HG03469 (cell line): Measurements from ENCODE around the gene FOXD3.

Experiments
- ATAC-seq: cut with Tn5 transposase; IDR thresholded peaks from one replicate; pipeline ENCODE4 v1.9.1; 2021; ENCODE audit warnings: mild to moderate bottlenecking, moderate library complexity, moderate number of reproducible peaks; ENCODE audit not compliant: unreplicated experiment

Gene FOXD3

GRCh38 chr1:63322114-63322943 is at the start of gene FOXD3:
Gene FOXD3, plus strand, starts transcription at chr1:63322567. Its CDS starts 492 bp downstream, at chr1:63323059.
- peak; percentile 38 for ATAC-seq

- ATAC-seq: no peak
These were observed 49.6 kb upstream of the FOXD3 start for GRCh38 chr1:63272811-63273210.

- ATAC-seq: no peak
These were observed 48.0 kb upstream of the FOXD3 start for GRCh38 chr1:63274371-63274770.

GRCh38 chr1:63274979-63275378 is 47.4 kb upstream of the FOXD3 start:
- ATAC-seq: no peak

GRCh38 chr1:63276624-63277023 is 45.7 kb upstream of the FOXD3 start:
- ATAC-seq: no peak

GRCh38 chr1:63277195-63278192 is 44.9 kb upstream of the FOXD3 start:
- ATAC-seq: no peak

- ATAC-seq: no peak
These were observed 40.6 kb upstream of the FOXD3 start for GRCh38 chr1:63281753-63282152.

GRCh38 chr1:63289135-63289534 is 33.2 kb upstream of the FOXD3 start:
- ATAC-seq: no peak

GRCh38 chr1:63294803-63295594 is 27.4 kb upstream of the FOXD3 start:
- ATAC-seq: no peak

GRCh38 chr1:63304410-63304809 is 18.0 kb upstream of the FOXD3 start:
- ATAC-seq: no peak

- ATAC-seq: no peak
These were observed 17.3 kb upstream of the FOXD3 start for GRCh38 chr1:63305043-63305442.

- no peak for ATAC-seq
These were observed 15.1 kb upstream of the FOXD3 start for GRCh38 chr1:63307196-63307794.

- no peak for ATAC-seq
These were observed 5.8 kb upstream of the FOXD3 start for GRCh38 chr1:63316598-63316983.

- peak; percentile 55 for ATAC-seq
These were observed 5.2 kb upstream of the FOXD3 start for GRCh38 chr1:63316984-63317816.

GRCh38 chr1:63317817-63318152 is 4.6 kb upstream of the FOXD3 start:
- ATAC-seq: no peak

- ATAC-seq: no peak
These were observed 4.0 kb upstream of the FOXD3 start for GRCh38 chr1:63318201-63318979.

GRCh38 chr1:63319046-63320021 is 3.0 kb upstream of the FOXD3 start:
- no peak for ATAC-seq
